ENCODE results near the gene ATRAID.

GRCh38 chr2:27240406-27240805 is 28.6 kb downstream of the ATRAID start:
- TF ChIP-seq POLR2AphosphoS5 (IDR thresholded peaks at IDR 0.05; ENCODE audit: borderline replicate concordance, low read depth, low read length) (no peak), EZH2 (IDR thresholded peaks at IDR 0.05) (no peak)
